Measurements from ENCODE around the gene MSLN.

MSLN gene

GRCh38 chr16:724188-725040 lies 36.1 kb upstream of the MSLN start:
- H3K4me3 ChIP-seq (ENCODE audit: low read depth, low read length) = no peak overlapping the region
- TF ChIP-seq CTCF (IDR thresholded peaks at IDR 0.05; ENCODE audit: low read depth, low read length) = no peak

GRCh38 chr16:725041-725376 lies 35.5 kb upstream of the MSLN start:
- no peak overlapping the region for H3K4me3 ChIP-seq (ENCODE audit: low read depth, low read length)
- TF ChIP-seq CTCF (IDR thresholded peaks at IDR 0.05; ENCODE audit: low read depth, low read length) = no peak

- no peak overlapping the region for H3K4me3 ChIP-seq (ENCODE audit: low read depth, low read length)
- TF ChIP-seq CTCF (IDR thresholded peaks at IDR 0.05; ENCODE audit: low read depth, low read length) = no peak
Observed at GRCh38 chr16:725463-726187, 34.9 kb upstream of the MSLN start.

GRCh38 chr16:726188-726437 lies 34.4 kb upstream of the MSLN start:
- no peak overlapping the region for H3K4me3 ChIP-seq (ENCODE audit: low read depth, low read length)
- no peak for TF ChIP-seq CTCF (IDR thresholded peaks at IDR 0.05; ENCODE audit: low read depth, low read length)

- no peak for TF ChIP-seq CTCF (IDR thresholded peaks at IDR 0.05; ENCODE audit: low read depth, low read length)
- H3K4me3 ChIP-seq (ENCODE audit: low read depth, low read length) = peak within 1 kb of the TSS; percentile 67
Observed at GRCh38 chr16:726438-727290, 33.9 kb upstream of the MSLN start, which contains the start of the genes CCDC78 and HAGHL. TSS of gene CCDC78 (minus strand) at chr16:726443. CDS start at chr16:726367, 76 bp downstream. TSS of gene HAGHL (plus strand) at chr16:727106. CDS start at chr16:727510, 404 bp downstream.

GRCh38 chr16:727291-727977 lies 33.1 kb upstream of the MSLN start:
- H3K4me3 ChIP-seq (ENCODE audit: low read depth, low read length) = peak overlapping the region; percentile 67
- no peak for TF ChIP-seq CTCF (IDR thresholded peaks at IDR 0.05; ENCODE audit: low read depth, low read length)

Data from WI38 (cell line).